GM18505 (cell line): Measurements from ENCODE around the gene ESPNL.

Experiments used
- ATAC-seq: cut with Tn5 transposase; IDR thresholded peaks from one replicate; pipeline ENCODE4 v1.9.1; 2021; ENCODE audit not compliant: unreplicated experiment
- POLR2A ChIP-seq: IDR thresholded peaks from 4 replicates; pipeline ENCODE4 v1.6.1; 2011; ENCODE audit warnings: borderline replicate concordance; ENCODE audit not compliant: insufficient read depth, insufficient read length; ENCODE audit errors: extremely low read depth

The ESPNL gene

GRCh38 chr2:238084761-238085160, 15.4 kb upstream of the ESPNL start:
- ATAC-seq: no peak
- TF ChIP-seq POLR2A: no peak

DNA sequence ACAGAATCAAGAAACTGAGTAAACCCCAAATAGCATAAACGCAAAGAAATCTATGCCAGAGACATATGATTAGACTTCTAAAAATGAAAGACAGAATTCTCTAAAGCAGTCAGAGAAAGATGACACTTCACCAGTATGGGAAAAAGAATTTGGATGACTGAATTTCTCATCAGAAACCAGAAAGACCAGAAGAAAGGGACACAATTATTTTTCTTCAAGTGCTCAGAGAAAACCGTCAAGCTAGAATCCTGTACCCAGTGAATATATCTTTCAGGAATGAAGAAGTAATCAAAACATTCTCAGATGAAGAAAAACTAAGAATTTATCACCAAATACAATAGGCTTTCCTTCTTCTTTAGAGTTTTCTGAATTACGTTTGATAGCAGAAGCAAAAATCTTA, 14.2 kb upstream of the ESPNL start:
- TF ChIP-seq POLR2A: no peak
- no peak for ATAC-seq

GRCh38 chr2:238087211-238087610, 12.9 kb upstream of the ESPNL start:
- ATAC-seq: no peak
- TF ChIP-seq POLR2A: no peak

DNA sequence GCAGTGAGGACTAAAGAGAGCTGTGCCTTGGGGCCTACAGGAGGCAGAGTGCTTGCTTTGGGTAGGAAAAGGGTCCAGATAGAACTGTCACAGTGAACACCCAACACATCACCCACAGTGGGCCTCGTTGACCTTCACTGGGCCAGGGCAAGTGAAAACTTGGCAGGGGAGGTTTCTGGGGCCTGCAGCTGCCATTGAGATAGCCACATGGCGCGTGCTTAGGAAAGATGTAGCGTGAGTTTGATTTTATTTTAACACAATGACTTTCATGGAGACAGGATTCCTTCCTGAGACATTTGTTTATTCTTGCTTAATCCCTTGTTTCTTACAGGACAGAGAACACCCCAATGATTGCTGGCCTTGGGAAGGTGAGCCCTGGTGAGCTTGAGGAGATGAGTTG, 9.3 kb upstream of the ESPNL start:
- no peak for ATAC-seq
- TF ChIP-seq POLR2A: no peak

- no peak for TF ChIP-seq POLR2A
- no peak for ATAC-seq
Observed at GRCh38 chr2:238091436-238092060, 8.6 kb upstream of the ESPNL start.

GRCh38 chr2:238092486-238093035, 7.6 kb upstream of the ESPNL start:
- TF ChIP-seq POLR2A: no peak
- no peak for ATAC-seq

DNA sequence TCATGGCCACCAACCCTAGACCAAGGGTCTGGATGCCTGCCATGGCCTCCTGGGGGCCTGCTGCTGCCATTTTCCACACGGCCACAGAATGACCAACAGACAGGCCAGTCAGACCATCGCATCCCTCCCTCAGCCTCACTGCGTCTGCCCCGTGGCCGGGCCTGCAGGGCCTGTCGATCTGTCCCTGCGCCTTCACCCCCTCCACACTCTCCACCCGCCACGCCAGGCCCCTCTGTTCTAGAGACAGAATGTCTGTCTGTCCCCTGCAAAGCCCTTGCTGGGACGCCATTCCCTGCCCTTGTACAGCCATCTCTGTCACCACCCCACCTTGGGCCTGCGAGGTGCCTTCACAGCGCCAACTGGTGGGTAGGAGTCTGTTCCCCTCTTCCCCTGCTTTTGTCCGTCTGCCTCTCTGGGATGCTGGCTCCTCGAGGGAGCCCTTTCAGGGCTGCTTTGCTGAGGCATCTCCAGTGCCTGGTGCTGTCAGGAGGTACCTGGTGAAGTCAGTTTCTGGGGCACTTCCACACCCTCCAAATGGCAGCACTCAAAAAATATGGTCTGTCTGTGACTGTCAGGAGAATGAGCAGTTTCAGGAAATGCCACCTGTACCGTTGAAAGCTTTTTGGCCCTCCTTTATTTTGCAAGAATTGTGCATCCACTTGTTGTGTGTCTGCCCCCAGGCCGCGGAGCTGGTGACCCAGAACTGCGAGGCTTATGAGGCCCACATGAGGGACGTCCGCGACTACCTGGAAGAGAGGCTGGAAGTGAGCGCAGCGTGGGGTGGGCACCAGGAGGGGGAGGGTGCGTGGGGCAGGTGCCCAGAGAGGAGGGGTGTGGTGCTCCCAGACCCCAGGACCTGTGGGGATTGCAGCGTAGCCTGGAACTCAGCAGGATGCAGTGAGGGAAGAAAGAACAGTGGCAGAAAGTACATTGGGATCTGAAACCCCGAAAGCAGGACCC, 6.7 kb upstream of the ESPNL start:
- ATAC-seq: no peak
- no peak for TF ChIP-seq POLR2A

GRCh38 chr2:238094438-238095022, 5.6 kb upstream of the ESPNL start:
- TF ChIP-seq POLR2A: no peak
- no peak for ATAC-seq

DNA sequence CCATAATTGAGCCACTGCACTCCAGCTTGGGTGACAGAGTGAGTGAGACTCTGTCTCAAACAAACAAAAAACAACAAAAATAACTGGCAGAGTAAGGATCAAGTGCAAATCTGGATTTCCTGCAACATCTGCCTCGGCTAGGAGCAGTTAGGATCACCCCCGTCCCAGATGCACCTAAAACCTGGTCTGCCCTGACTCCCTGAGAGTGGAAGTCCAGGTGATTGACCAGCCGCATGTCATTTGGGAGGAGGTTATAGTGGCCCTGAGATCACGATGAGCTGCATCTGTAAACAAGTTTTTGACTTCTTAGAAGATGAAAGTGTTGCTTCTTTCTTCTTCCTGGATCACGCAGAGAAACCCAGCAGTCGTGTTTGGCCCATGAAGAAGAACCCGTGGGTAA, 5.0 kb upstream of the ESPNL start:
- no peak for ATAC-seq
- TF ChIP-seq POLR2A: no peak

- no peak for TF ChIP-seq POLR2A
- no peak for ATAC-seq
Observed at GRCh38 chr2:238096311-238097011, 3.7 kb upstream of the ESPNL start.

DNA sequence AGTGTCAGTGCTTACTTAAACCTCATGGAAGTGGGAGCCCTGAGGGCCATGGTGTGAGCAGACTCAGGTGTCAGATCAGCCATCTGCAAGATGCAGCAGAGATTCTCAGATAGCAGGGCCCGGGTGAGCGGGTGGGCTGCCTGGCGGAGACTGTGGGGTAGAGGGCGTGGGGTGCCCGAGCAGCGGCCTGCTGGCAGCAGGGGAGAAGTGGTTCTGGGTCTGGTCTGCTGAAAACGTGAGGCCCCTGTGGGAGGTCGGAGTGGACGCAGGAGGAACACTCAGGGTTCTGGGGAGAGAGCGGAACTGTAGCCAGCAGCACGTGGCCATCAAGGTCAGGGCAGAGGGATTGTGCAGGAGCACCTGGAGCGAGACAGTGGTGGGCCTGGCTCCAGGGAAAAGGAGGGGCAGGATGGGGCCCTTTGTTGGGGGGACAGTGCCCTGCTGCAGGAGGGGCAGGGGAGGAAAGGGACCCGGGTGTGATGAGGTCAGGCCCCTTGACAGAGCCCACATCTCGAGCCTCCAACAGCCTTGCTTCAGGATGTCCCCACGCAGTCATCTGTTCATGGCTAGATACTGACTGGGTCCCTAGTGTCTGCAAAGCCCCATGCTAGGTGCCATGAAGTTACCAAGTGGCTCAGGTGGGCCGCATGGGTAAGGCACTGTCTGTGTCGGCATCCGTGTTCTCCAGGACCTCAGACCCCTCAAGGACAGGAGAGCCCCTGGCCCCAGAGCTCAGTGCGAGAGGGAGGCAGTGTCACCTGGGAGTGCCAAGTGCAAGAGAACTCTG, 2.7 kb upstream of the ESPNL start:
- no peak for TF ChIP-seq POLR2A
- ATAC-seq: no peak
